ENCODE data around the gene NUDT3. TPM values are rescaled to one million over a fixed set of nuclear protein-coding genes. Genes with fewer than 3 reads are reported as not detected.

The NUDT3 gene
- total and polyA plus RNA-seq, 9 of the 15 experiments (the other 6 are each of a cell fraction or from before 2014, with no cell fraction given) = 5.4 to 81.2 (median 56.4) TPM

DNA sequence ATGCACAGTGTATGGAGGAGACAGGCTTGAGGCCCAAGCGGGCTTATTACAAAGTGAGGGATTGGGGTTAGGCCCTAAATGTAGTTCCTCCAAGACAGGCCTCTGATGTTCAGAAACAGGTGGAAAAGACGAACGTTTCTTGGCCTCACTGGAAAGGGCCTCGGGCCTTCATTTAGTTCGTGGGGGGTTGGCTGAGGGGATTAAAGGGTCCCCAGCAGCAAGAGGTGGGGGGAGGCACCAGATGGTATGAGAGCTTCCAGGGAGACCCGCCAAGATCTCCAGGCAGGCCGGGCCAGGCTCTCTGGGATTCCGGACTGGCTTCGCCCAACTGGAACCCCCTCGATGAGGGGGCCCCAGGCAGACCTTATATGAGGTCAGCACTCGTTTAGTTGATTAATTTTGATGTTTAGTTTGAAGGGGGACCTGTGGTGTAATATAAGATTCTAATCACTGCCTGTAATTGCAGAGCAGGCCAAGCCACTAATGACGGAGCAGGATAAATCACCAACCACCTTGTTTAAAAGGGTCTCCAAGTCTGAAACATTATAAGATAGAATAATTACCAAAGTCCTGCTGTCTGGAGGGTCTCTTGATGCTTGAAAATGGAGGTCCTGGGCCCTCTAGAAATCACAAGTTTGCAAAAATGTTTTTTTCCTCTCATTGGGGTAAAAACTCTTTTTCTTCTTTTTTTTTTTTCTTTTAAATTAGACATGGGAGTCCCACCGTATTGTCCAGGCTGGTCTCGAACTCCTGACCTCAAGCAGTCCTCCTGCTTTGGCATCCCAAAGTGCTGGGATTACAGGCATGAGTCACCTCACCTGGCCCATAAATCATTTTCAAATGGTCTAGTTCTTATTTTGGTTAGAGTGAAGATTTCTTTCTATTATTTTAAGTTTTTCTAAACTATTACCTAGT, 153.6 kb downstream of the NUDT3 start (continued):
- TF ChIP-seq, protein P1, sequence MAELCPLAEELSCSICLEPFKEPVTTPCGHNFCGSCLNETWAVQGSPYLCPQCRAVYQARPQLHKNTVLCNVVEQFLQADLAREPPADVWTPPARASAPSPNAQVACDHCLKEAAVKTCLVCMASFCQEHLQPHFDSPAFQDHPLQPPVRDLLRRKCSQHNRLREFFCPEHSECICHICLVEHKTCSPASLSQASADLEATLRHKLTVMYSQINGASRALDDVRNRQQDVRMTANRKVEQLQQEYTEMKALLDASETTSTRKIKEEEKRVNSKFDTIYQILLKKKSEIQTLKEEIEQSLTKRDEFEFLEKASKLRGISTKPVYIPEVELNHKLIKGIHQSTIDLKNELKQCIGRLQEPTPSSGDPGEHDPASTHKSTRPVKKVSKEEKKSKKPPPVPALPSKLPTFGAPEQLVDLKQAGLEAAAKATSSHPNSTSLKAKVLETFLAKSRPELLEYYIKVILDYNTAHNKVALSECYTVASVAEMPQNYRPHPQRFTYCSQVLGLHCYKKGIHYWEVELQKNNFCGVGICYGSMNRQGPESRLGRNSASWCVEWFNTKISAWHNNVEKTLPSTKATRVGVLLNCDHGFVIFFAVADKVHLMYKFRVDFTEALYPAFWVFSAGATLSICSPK (IDR thresholded peaks at IDR 0.05; ENCODE audit: borderline replicate concordance) = no peak
- TF ChIP-seq BRCA1 (IDR thresholded peaks at IDR 0.05) = no peak
- 0 out of 2 replicates have a peak, but pooled peaks have one; percentile 69 for TF ChIP-seq BRCA1 (CRISPR knock-in tag; IDR thresholded peaks at IDR 0.05)
- TF ChIP-seq, protein P2, sequence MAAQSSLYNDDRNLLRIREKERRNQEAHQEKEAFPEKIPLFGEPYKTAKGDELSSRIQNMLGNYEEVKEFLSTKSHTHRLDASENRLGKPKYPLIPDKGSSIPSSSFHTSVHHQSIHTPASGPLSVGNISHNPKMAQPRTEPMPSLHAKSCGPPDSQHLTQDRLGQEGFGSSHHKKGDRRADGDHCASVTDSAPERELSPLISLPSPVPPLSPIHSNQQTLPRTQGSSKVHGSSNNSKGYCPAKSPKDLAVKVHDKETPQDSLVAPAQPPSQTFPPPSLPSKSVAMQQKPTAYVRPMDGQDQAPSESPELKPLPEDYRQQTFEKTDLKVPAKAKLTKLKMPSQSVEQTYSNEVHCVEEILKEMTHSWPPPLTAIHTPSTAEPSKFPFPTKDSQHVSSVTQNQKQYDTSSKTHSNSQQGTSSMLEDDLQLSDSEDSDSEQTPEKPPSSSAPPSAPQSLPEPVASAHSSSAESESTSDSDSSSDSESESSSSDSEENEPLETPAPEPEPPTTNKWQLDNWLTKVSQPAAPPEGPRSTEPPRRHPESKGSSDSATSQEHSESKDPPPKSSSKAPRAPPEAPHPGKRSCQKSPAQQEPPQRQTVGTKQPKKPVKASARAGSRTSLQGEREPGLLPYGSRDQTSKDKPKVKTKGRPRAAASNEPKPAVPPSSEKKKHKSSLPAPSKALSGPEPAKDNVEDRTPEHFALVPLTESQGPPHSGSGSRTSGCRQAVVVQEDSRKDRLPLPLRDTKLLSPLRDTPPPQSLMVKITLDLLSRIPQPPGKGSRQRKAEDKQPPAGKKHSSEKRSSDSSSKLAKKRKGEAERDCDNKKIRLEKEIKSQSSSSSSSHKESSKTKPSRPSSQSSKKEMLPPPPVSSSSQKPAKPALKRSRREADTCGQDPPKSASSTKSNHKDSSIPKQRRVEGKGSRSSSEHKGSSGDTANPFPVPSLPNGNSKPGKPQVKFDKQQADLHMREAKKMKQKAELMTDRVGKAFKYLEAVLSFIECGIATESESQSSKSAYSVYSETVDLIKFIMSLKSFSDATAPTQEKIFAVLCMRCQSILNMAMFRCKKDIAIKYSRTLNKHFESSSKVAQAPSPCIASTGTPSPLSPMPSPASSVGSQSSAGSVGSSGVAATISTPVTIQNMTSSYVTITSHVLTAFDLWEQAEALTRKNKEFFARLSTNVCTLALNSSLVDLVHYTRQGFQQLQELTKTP (IDR thresholded peaks at IDR 0.05; ENCODE audit: low read depth in 1 of 2, partially characterized antibody in 2 of 2) = no peak
- no peak for TF ChIP-seq MTF1 (CRISPR knock-in tag; IDR thresholded peaks at IDR 0.05; ENCODE audit: borderline replicate concordance)
- no peak for TF ChIP-seq MED1 (CRISPR knock-in tag; IDR thresholded peaks at IDR 0.05; ENCODE audit: borderline replicate concordance)
- TF ChIP-seq, protein P3, sequence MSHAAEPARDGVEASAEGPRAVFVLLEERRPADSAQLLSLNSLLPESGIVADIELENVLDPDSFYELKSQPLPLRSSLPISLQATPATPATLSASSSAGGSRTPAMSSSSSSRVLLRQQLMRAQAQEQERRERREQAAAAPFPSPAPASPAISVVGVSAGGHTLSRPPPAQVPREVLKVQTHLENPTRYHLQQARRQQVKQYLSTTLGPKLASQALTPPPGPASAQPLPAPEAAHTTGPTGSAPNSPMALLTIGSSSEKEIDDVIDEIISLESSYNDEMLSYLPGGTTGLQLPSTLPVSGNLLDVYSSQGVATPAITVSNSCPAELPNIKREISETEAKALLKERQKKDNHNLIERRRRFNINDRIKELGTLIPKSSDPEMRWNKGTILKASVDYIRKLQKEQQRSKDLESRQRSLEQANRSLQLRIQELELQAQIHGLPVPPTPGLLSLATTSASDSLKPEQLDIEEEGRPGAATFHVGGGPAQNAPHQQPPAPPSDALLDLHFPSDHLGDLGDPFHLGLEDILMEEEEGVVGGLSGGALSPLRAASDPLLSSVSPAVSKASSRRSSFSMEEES (CRISPR knock-in tag; IDR thresholded peaks at IDR 0.05) = no peak
- TF ChIP-seq BRD9 (IDR thresholded peaks at IDR 0.05; ENCODE audit: low read depth, partially characterized antibody) = peak; percentile 44
- no peak for TF ChIP-seq ILK (tag; IDR thresholded peaks at IDR 0.05; ENCODE audit: borderline replicate concordance, low read depth)
- peak; percentile 59; the same call in 1 of the 2 replicates for TF ChIP-seq SMARCE1 (IDR thresholded peaks at IDR 0.05)
- no peak for TF ChIP-seq ZNF384 (IDR thresholded peaks at IDR 0.05; ENCODE audit: low read depth, low read length)
- TF ChIP-seq, protein P4, sequence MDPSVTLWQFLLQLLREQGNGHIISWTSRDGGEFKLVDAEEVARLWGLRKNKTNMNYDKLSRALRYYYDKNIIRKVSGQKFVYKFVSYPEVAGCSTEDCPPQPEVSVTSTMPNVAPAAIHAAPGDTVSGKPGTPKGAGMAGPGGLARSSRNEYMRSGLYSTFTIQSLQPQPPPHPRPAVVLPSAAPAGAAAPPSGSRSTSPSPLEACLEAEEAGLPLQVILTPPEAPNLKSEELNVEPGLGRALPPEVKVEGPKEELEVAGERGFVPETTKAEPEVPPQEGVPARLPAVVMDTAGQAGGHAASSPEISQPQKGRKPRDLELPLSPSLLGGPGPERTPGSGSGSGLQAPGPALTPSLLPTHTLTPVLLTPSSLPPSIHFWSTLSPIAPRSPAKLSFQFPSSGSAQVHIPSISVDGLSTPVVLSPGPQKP (CRISPR knock-in tag; IDR thresholded peaks at IDR 0.05) = no peak
- TF ChIP-seq CSDE1 (IDR thresholded peaks at IDR 0.05) = no peak
- no peak for TF ChIP-seq HIVEP1 (CRISPR knock-in tag; IDR thresholded peaks at IDR 0.05)
- no peak for TF ChIP-seq NBN (IDR thresholded peaks at IDR 0.05; ENCODE audit: low read depth)
- no peak for TF ChIP-seq ADNP (tag; IDR thresholded peaks at IDR 0.05)
- peak; percentile 79 for TF ChIP-seq FOSL1 (tag; conservative IDR thresholded peaks at IDR 0.05)
- TF ChIP-seq JUND (IDR thresholded peaks at IDR 0.05; ENCODE audit: borderline replicate concordance, low read depth, low read length) = peak; percentile 85
- peak; percentile 86; the same call in 2 of the 3 replicates for TF ChIP-seq JUND (tag; IDR thresholded peaks at IDR 0.05; ENCODE audit: borderline replicate concordance, low read depth, low read length)
